NCI-H146 treated with DMSO at 0.1 percent for 48 hours (cell line): ENCODE data around the gene RFTN1.

Source experiments
- DNase-seq: peaks from one replicate; lab custom pipeline; 2025; ENCODE audit not compliant: unreplicated experiment; lab: John Stamatoyannopoulos, UW

Gene RFTN1

DNA sequence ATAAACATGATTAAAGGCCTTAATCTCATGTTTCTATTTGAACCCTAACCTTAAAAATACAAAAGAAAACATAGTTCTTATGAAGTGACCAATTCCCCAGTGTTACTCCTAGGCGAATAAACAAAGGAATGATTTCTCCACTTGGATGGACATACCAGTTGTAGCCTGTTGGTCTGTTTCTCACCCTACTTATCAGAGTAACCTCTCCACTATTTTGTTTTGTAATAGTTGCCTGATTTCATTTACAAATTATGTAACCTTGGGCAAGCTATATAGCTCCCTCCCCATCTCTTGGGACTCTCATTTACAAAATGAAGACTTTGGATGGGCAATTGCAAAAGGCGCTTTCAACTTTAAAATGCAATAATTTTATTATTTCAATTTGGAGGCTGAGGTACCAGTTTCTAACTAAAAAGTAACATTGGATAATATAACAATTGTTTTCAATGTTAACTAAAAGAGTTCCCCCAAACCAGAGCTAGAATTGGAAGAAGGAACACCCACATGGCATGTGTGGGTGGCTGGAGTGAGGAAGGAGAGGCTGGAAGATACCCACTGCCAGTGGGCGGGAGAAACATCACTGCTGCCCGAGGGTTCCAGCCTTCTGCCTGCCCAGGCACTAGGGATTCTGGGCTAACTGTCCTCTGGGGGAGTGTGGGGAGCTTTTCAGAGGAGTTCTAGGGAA, 74.2 kb downstream of the RFTN1 start:
- no peak for DNase-seq

DNA sequence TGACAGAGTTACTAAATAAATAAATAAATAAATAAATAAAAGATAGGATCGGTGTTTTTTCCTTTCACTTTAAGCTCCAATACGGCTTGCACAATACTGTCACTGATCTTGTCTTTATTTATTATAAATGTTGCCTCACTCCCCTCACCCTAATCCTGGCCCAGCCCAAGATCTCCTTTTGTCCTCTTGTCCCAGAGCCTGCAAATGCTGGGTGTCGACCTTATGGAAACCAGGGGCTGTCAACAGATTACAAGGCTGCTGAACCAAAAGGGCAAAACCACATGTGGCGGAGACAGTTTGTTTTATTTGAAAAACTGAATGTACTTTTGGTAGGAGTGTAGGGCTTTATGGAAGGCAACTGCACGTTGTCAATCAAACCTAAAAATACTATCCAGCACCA, 75.9 kb downstream of the RFTN1 start:
- DNase-seq, result no peak

DNA sequence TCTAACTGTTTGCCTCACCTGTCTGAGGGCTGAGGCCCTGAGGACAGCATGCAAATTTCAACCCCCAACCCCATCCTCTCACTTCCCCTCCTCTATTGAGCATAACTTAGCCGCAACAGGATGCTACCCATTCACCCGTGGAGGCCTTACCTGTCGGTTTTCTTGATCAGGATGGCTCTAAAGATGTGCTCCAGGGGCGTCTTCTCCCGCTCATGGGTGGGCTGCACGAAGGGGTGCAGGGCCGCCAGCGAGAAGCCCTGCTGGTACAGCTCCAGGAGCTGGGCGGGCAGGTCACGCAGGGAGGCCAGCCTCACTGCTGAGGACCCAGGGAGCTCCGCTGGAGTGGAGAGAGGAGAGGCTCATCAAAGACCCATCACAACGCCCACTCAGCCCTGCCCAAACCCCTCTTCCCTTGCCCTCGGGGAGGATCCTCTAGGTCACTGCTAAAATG, 79.8 kb downstream of the RFTN1 start:
- DNase-seq, result no peak

DNA sequence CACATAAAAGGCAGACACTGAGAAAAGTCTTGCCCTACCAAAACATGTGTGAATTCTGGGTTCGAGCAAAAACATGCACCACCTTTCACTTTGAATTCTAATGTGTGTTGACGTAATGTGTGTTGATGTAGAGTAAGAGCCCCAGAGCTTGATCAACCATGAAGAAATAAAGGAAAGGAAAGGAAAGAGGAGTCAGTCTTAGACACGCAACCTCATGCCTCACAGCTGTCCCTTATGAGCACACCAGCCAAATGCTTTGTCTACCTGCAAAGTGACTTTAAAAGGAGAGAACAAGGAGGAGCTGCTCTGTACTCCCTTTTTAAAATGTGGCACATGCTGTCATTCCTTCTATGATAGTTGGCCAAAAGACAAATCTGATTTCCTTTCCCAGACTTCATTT, 80.8 kb downstream of the RFTN1 start:
- no peak for DNase-seq

DNA sequence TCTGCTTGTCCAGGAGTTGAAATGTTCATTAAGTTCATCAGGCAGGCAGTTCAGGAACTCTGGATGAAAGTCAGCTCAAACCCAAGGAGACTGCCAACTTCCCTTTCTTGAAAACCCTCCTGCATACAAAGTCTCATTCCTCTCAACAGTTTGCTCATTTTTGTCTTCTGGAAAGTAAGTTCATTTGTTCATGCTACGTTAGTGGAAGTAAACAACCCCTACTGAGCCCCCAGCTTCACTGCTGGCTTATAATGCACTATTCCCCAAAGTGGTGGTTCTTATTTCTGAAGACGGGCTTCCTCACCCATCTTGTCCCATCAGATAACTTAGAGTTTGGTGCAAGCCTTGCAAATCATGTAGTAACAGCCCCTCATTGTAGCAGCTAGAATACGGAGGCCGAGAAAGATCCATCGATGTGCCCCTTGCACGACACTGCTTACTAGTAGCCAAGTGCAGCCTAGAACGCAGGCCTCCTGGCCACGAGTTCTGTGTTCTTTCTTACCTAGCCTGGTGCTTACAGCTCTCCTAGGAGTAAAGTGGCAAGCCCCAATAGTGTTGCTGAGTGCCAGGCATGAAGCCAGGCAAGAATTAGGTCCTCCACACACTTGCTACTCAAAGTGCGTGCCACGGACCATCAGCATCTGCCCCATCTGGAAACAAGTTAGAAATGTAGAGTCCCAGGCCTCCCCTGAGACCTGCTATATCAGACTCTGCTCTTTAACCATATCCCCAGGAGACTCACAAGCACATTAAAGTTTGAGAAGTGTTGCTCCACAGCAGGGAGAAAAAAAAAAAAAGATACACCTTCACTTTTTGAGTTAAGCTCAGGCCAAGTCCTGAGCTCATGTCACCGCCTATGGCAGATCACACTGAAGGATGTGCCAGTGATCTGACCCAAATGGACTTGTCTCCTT, 82.5 kb downstream of the RFTN1 start:
- DNase-seq, result no peak

DNA sequence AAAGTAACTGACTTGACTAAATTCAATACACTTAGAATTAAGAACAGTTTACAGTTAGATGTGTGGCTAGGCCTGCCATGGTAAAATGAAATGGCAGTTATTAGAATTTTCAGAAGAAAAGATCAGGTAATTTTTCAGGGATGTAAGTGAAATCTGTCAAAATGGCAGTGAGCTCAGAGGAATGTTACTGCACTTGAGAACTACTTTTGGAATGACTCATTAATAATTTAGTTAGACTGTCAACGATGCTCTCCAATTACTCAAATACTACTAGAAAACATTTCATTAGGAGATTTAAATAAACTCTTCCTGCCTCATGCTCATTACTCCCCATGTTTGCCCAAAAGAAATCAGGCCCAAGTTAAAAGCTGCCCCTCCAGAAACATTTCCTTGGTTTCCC, 84.4 kb downstream of the RFTN1 start:
- DNase-seq, result no peak

DNA sequence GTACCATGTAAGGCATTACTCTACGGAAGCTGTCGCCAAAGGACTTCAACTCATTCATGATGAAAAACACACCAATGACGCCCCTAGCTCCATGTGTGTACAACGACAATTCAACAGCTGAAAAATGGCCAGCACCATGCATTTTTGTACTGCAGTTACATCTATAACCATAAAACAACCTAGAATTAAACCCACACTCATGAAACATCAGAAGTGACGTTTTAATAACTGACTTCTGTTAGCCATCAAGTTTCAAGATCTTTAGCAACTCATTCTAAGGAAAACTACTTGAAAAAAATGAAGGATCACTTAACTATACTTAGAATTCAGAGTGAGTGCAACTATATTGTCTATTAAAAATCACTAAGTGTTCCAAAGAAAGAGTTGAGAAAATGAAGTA, 84.9 kb downstream of the RFTN1 start:
- no peak for DNase-seq

DNA sequence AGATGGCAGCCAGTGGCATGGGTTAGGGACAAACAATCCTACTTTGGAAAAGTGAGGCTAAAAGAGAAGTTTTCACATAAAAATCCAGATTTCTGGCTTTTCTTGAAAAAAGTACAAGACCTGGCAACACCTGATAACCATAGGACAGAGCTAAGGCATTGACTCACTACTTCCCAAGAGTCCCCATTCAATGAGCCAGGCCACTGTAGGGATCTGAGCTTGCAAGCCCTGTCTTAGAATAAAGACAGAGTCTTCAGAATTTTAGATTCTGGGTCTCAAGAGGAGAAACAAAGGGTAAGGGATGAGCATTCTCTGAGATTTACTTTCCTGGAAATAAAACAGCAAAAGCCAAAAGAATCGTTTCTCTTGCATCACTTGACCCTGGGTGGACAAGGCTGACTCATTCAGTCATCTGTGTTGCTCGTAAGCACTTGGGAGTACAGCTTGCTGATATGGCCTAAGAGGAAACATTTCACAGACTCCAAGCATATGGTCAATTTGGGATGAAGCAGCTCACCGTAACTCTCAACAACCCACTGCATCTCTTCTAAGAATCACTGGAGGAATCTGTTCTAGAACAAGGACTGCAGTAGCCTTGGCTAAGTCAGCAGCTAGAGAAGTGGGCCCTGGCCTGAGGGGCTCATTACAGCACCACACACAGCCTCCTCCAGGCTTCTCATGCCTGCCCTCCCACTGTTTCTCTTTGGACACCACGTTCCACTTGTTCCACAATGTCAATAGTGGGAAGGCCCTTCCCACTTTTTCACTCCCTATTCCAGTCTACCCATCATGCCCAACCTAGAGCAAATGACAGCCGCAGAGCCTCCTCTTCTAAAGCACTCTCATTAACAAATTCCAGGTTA, 86.2 kb downstream of the RFTN1 start:
- no peak for DNase-seq

DNA sequence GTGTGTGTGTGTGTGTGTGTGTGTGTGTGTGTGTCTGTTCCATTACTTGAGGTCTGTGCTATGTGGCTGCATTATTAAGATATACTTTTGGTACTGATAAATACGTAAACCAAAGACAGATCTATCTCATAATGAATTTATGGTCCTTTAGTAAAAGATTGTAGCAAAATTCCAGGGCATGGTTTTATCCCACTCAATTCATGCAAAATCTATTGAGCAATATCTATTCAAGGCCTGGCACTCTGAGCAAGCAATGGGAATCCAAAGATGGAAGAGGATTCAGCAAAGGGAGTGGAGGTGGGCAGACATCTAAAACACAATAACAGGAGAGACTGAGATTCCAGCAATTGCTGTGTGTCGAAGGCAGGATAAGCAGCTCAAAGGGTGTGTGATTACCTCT, 86.8 kb downstream of the RFTN1 start:
- no peak for DNase-seq

DNA sequence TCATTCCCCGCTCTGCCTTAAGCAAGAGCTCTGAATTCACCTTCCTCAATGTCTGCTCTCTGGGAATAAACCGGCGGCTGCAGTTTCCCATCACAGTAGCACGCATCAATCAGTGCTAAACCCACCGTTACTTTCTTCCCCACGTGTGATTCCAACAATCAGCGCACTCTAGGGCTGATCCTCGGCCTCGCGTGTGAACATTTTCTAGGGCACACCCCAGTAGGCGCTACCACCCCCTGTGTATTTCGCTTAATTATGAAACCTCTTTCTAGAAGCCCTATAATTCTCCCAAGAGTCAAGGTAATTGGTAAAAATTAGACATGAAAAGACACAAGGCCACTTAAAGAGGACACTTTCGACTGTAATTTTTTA, 87.5 kb downstream of the RFTN1 start:
- no peak for DNase-seq

DNA sequence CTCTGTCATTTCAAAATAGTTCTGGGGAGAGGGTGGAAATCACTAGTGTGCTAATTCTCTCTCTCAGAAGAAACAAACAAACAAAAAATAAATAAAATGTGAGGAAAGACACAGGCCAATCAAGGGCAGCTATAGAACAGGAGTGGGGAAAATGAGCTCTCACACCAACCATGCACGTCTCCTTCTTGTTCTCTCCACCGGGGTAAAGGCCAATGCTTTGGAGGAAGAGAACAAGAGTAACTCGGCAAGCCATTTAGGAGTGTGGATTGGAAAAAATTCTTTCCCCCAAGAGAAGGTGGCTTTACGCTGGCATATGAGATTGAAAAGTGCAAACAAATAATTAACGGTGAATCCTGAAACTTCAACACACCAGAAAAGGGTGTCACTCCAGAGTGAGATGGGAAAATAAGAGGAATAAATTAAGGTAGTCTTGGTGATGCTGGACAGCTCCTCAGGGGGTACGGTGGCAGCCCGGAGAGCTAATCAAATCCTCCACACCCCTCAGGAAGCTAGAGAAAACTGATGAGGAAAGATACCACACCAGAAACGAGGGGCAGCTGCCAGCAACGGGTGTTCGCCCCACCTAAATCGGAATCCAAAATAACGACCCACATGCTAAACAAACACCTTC, 88.0 kb downstream of the RFTN1 start:
- no peak for DNase-seq

DNA sequence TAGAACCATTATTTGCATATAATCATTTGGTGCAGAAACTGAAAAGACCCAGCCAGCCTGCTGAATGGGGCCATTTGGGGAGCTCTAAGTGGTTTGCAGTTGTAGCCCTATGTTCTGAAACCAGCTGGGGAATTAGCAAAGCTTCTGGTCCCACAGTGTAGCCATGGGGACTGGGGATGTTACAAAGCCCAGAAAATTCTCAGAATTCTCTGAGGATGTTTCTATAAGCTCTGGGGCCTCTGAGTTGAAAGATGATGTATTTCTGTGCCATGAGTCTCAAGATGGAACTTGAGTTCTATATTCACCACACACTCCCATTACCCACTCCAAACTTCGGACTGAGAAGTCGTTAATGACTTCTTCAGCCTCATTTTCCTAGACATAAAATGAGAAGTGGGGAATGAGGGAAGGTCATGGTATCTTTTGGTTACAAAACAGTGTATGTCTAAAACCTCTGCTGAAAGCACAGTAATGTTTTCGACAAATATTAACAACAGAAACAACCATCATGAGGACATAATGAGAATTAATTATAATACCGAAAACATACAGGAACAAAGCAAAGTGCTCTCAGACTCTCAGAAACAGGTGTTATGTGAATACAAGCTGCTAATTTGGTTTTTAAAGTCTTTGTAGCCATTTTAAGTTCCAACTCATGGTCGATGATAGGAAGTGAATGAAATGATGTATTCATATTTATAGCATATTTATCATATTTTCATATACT, 89.4 kb downstream of the RFTN1 start:
- no peak for DNase-seq

DNA sequence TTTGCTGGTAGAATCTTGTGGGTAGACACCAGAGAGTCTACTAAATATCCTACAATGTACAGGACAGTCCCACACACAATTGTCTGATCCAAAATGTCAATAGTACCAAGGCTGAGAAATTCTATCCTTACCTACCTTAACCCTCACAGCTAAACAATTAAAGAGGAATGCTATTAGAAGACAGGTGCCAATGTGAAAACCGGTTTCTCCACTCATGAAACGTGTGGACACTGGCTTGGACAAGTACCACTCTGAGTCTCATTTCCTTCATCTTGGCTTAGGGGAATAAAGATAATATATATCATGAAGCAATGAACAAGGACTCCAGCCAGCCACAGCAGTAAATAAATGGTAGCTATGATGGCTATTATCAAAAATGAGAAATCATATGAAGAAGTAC, 90.2 kb downstream of the RFTN1 start:
- DNase-seq, result peak; percentile 9

DNA sequence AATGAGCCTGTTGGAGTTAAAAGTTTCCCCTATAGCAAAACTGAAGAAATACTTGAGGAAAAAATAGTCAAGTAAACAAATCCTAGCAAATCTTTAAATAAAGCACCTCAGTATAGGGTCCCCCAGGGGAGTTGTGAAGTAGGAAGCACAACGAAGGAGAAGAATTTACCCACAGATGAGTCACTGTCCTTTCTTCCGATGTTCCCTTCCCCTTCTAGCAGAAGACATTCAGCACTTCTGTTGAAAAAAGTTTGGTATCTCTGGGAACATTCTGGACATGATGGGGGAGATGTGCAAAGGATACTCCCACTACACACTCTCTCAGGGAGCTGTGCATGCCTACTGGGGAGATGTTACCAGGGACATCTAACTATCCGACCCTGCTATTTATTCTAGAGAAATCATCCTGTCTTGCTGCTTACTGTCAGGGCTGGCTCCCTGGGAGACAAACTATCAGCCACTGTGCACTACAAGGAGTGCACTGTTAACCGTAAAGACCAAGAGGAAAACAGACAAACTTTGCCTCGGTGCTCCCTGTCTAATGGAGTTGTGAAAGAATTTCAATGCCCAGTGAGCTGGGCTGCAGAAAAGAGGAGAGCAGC, 93.8 kb downstream of the RFTN1 start:
- DNase-seq, result no peak

DNA sequence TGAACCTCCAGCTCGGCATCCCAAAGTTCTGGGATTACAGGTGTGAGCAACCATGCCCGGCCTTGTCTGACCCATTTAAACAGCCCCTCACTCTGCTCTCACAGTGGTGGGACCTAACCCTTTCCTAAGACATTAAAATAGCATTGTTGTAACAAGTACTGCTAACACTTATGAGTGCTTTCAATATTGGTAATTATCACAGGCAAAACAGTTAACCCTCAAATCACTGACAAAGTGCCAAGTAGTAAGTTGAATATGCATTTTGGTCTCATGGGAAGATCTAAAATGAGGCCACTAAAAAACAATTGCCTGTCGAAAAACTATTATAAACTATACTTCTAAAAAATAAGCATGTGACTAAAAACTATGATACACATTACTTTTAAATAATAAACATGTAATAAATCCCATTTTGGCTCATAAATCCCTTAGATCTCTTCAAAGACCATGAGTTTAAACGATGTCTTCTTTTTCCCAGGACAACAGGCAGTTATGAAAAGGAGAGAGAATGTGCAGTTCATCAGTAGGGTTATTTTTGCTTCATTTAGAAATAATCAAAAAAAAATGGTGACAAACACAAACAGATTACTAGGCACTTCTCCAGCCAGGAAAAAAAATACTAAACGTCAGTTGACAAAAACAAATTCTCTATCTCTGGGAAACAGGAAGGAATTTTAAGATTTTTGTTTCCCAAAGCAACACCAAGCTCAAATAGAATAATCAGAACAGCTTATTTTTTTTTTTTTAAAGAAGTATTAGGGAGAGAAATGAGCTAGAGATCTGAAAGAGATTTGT, 95.4 kb downstream of the RFTN1 start:
- DNase-seq, result no peak

DNA sequence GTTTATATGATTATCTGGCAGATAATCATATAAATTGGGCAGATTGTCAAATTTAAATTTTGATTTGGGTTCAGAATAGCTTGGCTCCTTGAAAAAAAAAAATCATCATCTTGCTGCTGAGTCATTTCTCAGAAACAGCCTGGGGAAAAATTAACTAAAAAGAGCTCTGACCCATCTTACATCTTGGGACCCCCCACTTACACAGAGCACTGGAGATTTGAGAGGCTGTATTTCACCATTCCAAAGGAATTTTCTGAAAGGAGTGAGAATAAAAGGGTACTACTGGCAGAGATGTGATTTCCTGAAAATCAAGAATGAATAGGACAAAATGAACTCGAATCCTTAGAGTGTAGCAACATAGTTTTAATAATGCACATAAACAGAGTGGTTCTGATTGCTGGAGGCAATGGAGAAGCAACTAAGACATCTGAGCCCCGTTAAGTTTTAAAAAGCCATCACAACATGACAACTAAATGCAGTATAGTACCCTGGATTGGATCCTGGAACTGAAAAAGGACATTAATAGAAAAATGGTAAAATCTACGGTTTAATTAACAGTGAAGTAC, 97.5 kb downstream of the RFTN1 start:
- no peak for DNase-seq

DNA sequence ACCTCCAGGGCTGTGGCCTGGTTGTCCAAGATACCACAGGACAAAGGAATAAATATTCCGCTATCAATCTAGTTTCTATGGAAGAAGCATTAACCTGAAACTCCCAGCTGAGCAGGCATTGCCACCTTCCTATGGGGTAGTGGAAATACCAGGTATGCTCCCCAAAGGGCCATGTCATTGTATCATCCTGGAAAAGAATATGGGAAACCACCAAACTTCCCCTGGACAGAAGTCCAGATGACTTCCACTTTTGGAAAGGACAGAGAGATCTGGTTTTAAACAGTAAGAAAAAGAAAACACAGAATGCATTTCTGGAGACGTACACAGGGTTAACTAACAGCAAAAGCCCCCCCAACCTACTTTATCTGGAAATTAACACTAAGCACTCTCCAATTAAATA, 100.2 kb downstream of the RFTN1 start:
- no peak for DNase-seq

DNA sequence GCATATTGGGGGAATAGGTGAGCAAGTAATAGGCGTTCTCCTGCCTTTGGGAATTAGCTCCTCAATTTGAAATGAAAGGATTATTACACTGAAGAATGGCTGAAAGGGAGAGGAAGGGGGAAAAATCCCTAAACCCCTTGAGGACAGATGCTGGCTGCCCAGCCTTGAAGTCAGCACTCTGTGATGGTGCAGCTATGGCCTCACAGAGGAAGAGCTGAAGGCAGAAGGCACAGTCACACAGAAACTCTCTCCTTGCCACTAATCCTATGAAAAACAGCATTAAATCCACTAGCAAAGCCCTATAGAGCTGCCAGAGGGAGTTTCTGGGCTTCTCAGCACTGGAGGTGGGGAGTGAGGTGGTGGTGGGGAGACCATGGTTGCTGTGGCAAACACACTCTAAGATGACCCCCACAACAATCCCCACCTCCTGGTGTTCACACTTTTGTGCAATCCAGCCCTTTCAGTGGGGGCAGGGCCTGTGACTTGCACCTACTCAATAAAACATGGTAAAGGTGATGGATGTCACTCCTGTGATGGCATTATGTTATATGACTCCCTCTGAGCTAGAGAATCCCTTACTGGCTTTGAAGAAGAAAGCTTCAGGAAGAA, 101.2 kb downstream of the RFTN1 start:
- no peak for DNase-seq
